ENCODE results near the gene AKR1C1. TPM values are rescaled to one million over a fixed set of nuclear protein-coding genes. Genes with fewer than 3 reads are reported as not detected.
"Not testable (repeated sequence)": the region's sequence is repeated elsewhere in the genome, so short reads cannot be mapped to it uniquely, and the experiment has no call there.

AKR1C1 gene
- total RNA-seq, 1 donor from 2014 or later = 1.3 TPM

DNA sequence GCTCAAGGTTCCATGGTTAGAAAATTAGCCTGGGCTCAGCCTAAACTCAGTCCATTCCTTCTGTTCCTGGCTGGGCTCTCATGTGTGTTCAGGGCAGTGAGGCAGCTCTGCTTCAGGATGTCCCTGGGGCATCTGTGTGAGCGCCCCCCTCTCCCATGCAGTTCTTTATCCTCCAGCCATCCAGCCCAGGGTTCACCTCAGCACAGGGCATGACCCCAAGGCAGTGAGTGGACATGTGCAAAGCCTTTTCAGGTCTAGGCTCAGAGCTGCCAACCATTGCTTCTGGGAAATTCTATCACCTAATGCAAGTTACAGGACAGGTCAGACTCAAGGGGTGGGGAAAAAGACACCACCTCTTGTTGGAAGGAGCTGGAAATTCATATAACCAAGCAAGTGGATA, 10.1 kb downstream of the AKR1C1 start:
- not testable (repeated sequence) for H3K36me3 Mint-ChIP-seq (ENCODE audit: low read depth, unreplicated experiment); H4K20me1 ChIP-seq (ENCODE audit: insufficient read depth, low read length); H3K4me2 ChIP-seq (ENCODE audit: low read length); H3K27ac Mint-ChIP-seq (ENCODE audit: unreplicated experiment); FAIRE-seq; H3K9me3 Mint-ChIP-seq (ENCODE audit: unreplicated experiment); H3K36me3 ChIP-seq (ENCODE audit: insufficient read depth, low read length); H3K79me2 ChIP-seq (ENCODE audit: insufficient read depth, low read length); H3K9me3 ChIP-seq (ENCODE audit: insufficient read depth, low read depth, low read length); H3K4me3 ChIP-seq (ENCODE audit: insufficient read depth, low read depth, low read length); DNase-seq (ENCODE audit: low read depth); H2AFZ ChIP-seq (ENCODE audit: low read depth, low read length); H3K4me1 Mint-ChIP-seq (ENCODE audit: low read depth, unreplicated experiment); H3K9ac ChIP-seq (ENCODE audit: low read length); H3K27me3 Mint-ChIP-seq (ENCODE audit: low read depth, unreplicated experiment); H3K27me3 ChIP-seq (ENCODE audit: insufficient read depth, low read length); H3K27ac ChIP-seq (ENCODE audit: low read depth, low read length); H3K4me1 ChIP-seq (ENCODE audit: insufficient read depth, low read length); H3K4me3 Mint-ChIP-seq (ENCODE audit: unreplicated experiment)

DNA sequence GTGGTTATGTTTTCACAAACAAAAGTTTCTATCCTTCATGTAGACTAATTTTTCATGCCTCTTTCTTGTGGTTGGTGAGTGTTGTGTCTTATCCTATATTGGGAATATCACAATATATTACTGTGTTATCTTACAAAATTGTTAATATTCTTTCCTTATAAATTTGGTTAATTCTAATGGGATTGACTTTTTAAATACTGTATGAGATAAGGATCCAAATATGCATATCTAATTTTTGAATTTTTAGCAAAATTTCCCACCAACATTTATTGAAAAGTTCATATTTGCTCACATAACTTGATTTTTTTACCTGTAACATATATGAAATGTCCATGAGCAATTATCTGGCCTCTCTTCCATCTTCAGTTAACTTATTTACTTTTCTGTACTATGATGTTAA, 11.2 kb downstream of the AKR1C1 start:
- H3K27ac ChIP-seq (ENCODE audit: low read depth, low read length); H3K4me1 ChIP-seq (ENCODE audit: insufficient read depth, low read length); DNase-seq (ENCODE audit: low read depth); H3K27me3 ChIP-seq (ENCODE audit: insufficient read depth, low read length); H3K9me3 ChIP-seq (ENCODE audit: insufficient read depth, low read depth, low read length); H3K9ac ChIP-seq (ENCODE audit: low read length); H2AFZ ChIP-seq (ENCODE audit: low read depth, low read length); H3K36me3 ChIP-seq (ENCODE audit: insufficient read depth, low read length); H3K4me2 ChIP-seq (ENCODE audit: low read length); H4K20me1 ChIP-seq (ENCODE audit: insufficient read depth, low read length); H3K79me2 ChIP-seq (ENCODE audit: insufficient read depth, low read length); H3K9me3 Mint-ChIP-seq (ENCODE audit: unreplicated experiment); H3K27me3 Mint-ChIP-seq (ENCODE audit: low read depth, unreplicated experiment); H3K36me3 Mint-ChIP-seq (ENCODE audit: low read depth, unreplicated experiment); H3K4me3 Mint-ChIP-seq (ENCODE audit: unreplicated experiment); H3K4me3 ChIP-seq (ENCODE audit: insufficient read depth, low read depth, low read length); H3K4me1 Mint-ChIP-seq (ENCODE audit: low read depth, unreplicated experiment); H3K27ac Mint-ChIP-seq (ENCODE audit: unreplicated experiment); FAIRE-seq: not testable (repeated sequence)

DNA sequence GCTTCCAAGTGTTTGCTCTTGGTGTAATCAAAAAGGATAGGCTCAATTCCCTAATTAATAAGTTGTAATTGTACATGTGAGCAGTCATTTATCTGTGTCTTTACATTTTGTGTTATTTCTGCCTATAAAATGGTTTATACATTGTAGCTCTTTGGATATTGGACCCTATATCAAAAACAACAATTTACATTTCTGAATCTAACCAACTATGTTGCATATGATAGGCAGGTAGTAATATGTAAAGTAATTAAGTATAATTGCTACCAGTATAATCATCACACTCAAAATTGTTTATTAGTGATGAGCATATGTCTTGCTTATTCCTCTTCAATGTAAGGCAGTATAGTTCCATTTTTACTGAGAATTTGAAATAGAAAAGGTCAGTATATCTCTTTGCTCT, 13.8 kb downstream of the AKR1C1 start:
- Mint-ChIP-seq H3K36me3 (ENCODE audit: low read depth, unreplicated experiment) (no peaks in the 10 kb centered on the region), H3K4me1 (ENCODE audit: low read depth, unreplicated experiment) (no peaks in the 10 kb centered on the region)

More for the DNA sequence above, 13.8 kb downstream of the AKR1C1 start:
- no peaks in the 10 kb centered on the region for H3K27me3 Mint-ChIP-seq (ENCODE audit: low read depth, unreplicated experiment)
- Histone ChIP-seq H3K4me2 (ENCODE audit: low read length) (no peak overlapping the region), H3K79me2 (ENCODE audit: insufficient read depth, low read length) (no peaks in the 10 kb centered on the region), H3K4me1 (ENCODE audit: insufficient read depth, low read length) (no peaks in the 10 kb centered on the region), H3K27ac (ENCODE audit: low read depth, low read length) (no peak overlapping the region), H3K9me3 (ENCODE audit: insufficient read depth, low read depth, low read length) (no peaks in the 10 kb centered on the region), H3K36me3 (ENCODE audit: insufficient read depth, low read length) (no peaks in the 10 kb centered on the region), H3K9ac (ENCODE audit: low read length) (no peak overlapping the region), H3K4me3 (ENCODE audit: insufficient read depth, low read depth, low read length) (no peak overlapping the region), H4K20me1 (ENCODE audit: insufficient read depth, low read length) (no peaks in the 10 kb centered on the region), H3K27me3 (ENCODE audit: insufficient read depth, low read length) (no peaks in the 10 kb centered on the region), H2AFZ (ENCODE audit: low read depth, low read length) (no peak overlapping the region)
- no peak for TF ChIP-seq EZH2 (IDR thresholded peaks at IDR 0.05; ENCODE audit: insufficient read depth, low read length)
- TF ChIP-seq, protein P1, sequence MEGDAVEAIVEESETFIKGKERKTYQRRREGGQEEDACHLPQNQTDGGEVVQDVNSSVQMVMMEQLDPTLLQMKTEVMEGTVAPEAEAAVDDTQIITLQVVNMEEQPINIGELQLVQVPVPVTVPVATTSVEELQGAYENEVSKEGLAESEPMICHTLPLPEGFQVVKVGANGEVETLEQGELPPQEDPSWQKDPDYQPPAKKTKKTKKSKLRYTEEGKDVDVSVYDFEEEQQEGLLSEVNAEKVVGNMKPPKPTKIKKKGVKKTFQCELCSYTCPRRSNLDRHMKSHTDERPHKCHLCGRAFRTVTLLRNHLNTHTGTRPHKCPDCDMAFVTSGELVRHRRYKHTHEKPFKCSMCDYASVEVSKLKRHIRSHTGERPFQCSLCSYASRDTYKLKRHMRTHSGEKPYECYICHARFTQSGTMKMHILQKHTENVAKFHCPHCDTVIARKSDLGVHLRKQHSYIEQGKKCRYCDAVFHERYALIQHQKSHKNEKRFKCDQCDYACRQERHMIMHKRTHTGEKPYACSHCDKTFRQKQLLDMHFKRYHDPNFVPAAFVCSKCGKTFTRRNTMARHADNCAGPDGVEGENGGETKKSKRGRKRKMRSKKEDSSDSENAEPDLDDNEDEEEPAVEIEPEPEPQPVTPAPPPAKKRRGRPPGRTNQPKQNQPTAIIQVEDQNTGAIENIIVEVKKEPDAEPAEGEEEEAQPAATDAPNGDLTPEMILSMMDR (IDR thresholded peaks at IDR 0.05; ENCODE audit: insufficient read depth, low read depth, low read length) = no peak
- DNase-seq (ENCODE audit: low read depth) (no peak), FAIRE-seq (no peak)
- no peak overlapping the region for H3K4me3 Mint-ChIP-seq (ENCODE audit: unreplicated experiment)
- H3K9me3 Mint-ChIP-seq (ENCODE audit: unreplicated experiment) = no peaks in the 10 kb centered on the region
- H3K27ac Mint-ChIP-seq (ENCODE audit: unreplicated experiment) = no peak overlapping the region

Measured in astrocyte (in vitro differentiated cells and primary cell).